Measurements from ENCODE around the gene PTPN14. TPM values are rescaled to one million over a fixed set of nuclear protein-coding genes. Genes with fewer than 3 reads are reported as not detected.

PTPN14 gene
- total RNA-seq, 4 donors from 2014 or later = 42.8 to 63.8 (median 50.4) TPM

DNA sequence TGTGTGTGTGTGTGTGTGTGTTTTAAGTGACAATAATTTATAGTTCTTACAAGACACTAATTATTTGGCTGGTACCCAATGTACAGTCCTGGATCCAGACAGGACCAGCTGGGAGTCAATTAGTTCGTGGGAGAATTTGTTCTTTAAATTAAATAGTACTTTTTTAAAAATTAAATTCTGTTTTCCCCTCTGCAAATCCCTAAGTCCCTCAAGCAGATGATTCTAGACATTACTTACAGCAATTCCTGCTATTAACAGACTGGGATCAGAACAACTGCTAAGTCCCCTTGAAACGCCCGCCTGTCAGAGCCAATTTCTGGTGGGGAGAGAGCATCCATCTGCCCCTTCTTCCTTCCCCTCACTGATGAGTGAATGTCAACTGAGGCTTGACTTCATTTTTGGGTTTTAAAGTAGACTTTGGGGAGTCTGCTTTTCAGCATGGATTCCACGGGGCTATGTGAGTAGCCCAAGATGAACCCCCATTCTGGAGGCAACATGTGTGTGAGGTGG is 186.6 kb downstream of the PTPN14 start:
- Histone ChIP-seq H3K4me1 (peaks cover 40 to 57% of the 10 kb centered on the region in 2 donors), H3K4me3 (no peak overlapping the region), H3K27me3 (no peaks in the 10 kb centered on the region), H3K9me3 (no peaks in the 10 kb centered on the region), H3K36me3 (peaks cover 0 to 14% of the 10 kb centered on the region in 2 donors), H3K27ac (peak overlapping the region; percentile 87 to 97 (median 91))
- ATAC-seq = no peak
- in situ Hi-C loops (cut with MboI; ENCODE audit: low sequenced_read_pairs in 4 of 4) = no loop called here
- TF ChIP-seq, protein P1, sequence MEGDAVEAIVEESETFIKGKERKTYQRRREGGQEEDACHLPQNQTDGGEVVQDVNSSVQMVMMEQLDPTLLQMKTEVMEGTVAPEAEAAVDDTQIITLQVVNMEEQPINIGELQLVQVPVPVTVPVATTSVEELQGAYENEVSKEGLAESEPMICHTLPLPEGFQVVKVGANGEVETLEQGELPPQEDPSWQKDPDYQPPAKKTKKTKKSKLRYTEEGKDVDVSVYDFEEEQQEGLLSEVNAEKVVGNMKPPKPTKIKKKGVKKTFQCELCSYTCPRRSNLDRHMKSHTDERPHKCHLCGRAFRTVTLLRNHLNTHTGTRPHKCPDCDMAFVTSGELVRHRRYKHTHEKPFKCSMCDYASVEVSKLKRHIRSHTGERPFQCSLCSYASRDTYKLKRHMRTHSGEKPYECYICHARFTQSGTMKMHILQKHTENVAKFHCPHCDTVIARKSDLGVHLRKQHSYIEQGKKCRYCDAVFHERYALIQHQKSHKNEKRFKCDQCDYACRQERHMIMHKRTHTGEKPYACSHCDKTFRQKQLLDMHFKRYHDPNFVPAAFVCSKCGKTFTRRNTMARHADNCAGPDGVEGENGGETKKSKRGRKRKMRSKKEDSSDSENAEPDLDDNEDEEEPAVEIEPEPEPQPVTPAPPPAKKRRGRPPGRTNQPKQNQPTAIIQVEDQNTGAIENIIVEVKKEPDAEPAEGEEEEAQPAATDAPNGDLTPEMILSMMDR (IDR thresholded peaks at IDR 0.05 in 4 of 5, conservative IDR thresholded peaks at IDR 0.05 in 1 of 5) = no peak
- TF ChIP-seq POLR2A (IDR thresholded peaks at IDR 0.05) = no peak
- intact Hi-C loops (cut with DNase I; ENCODE audit: low total_unique reads) = loop anchor here (5.0 kb wide), 1 partner anchor 72 kb away; no protein-coding TSS in a partner anchor
- no peak for DNase-seq

DNA sequence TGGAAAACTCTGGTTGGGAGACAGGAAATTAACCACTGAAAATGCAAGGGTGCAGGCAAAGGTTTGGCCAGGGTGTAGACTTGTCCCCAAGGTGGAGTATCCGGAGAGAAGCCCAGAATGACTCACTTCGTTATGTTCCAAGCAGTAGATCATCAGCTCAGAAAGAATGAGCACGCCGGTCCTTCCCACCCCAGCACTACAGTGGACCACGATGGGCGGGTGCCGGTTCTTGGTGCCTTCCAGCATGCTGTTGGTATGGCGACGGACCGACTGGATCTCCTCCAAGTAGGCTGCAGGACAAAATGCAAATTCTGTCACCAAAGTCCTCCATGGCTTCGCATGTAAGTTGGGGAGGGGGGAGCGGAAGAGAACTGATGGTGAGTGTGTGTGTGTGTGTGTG is 187.0 kb downstream of the PTPN14 start:
- intact Hi-C loops (cut with DNase I; ENCODE audit: low total_unique reads) = loop anchor here (5.0 kb wide), 1 partner anchor 73 kb away; no protein-coding TSS in a partner anchor
- H3K9me3 ChIP-seq = no peaks in the 10 kb centered on the region
- peaks cover 0 to 14% of the 10 kb centered on the region in 2 donors for H3K36me3 ChIP-seq
- in situ Hi-C loops (cut with MboI; ENCODE audit: low sequenced_read_pairs in 4 of 4) = no loop called here
- peak in 1 of 2 donors; percentile 22 for ATAC-seq
- TF ChIP-seq, protein P1 (IDR thresholded peaks at IDR 0.05 in 4 of 5, conservative IDR thresholded peaks at IDR 0.05 in 1 of 5) = no peak
- no peak for TF ChIP-seq POLR2A (IDR thresholded peaks at IDR 0.05)
- DNase-seq = peak; percentile 23 to 46
- H3K27ac ChIP-seq = peak overlapping the region; percentile 87 to 97 (median 91)
- H3K27me3 ChIP-seq = no peaks in the 10 kb centered on the region
- H3K4me3 ChIP-seq = no peak overlapping the region
- peaks cover 40 to 57% of the 10 kb centered on the region in 2 donors for H3K4me1 ChIP-seq

DNA sequence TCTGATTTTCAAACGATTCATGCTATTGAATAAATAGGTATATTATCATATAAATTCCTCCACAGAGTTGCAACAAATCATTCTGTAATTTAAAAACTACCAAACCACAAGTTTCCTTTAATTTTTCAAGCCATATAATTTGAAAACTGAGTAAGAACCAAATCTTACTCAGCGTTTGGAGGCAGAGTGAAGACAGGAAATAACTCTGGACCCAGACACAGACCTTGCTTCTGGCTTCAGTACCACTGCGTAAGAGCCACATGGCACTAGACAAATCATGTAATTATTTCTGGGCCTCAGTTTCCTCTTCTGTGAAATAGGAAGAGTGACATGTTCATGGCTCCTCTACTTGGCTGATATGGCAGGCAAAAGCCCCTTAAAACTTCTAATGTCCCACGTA is 188.0 kb downstream of the PTPN14 start:
- in situ Hi-C loops (cut with MboI; ENCODE audit: low sequenced_read_pairs in 4 of 4) = no loop called here
- H3K4me1 ChIP-seq = peaks cover 40 to 57% of the 10 kb centered on the region in 2 donors
- no peak overlapping the region for H3K4me3 ChIP-seq
- H3K9me3 ChIP-seq = no peaks in the 10 kb centered on the region
- H3K27me3 ChIP-seq = no peaks in the 10 kb centered on the region
- H3K27ac ChIP-seq = peak overlapping the region; percentile 87 to 97 (median 91)
- TF ChIP-seq, protein P1 (IDR thresholded peaks at IDR 0.05 in 4 of 5, conservative IDR thresholded peaks at IDR 0.05 in 1 of 5) = no peak
- no peak for TF ChIP-seq POLR2A (IDR thresholded peaks at IDR 0.05)
- ATAC-seq (no peak), DNase-seq (no peak)
- peaks cover 0 to 9% of the 10 kb centered on the region in 2 donors for H3K36me3 ChIP-seq
- intact Hi-C loops (cut with DNase I; ENCODE audit: low total_unique reads) = loop anchor here (5.0 kb wide), 1 partner anchor 74 kb away; no protein-coding TSS in a partner anchor

DNA sequence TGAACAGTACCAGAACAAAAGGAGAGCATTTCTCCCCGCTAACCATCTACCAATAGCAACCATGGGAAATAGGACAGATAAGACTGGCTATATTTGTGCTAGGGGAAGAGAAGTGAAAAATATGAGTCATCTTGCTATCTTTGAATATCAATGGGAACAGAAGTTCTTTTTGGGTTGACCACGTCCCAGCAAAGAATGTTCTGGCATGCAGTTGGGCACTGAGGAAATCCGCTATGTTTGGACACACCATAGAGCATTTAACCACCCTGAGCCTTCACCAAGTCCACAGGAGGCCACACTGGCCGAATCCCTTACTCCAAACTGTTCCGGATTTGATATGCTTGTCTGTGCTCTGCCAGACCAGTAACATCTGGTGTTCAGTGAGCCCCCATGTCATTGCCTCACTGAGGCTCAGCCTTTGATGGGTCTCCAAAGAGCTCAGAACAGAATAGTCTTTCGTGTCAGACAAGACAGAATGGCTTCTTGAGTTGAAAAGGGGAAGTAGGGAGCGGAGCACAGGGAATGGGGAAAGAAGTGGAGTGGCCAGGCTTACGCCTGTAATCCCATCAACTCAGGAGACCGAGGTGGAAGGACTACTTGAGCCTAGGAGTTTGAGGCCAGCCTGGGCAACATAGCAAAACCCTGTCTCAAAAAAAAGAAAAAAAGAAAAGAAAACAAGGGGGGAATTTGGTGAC is 189.1 kb downstream of the PTPN14 start:
- Histone ChIP-seq H3K4me3 (peak overlapping the region in 2 of 4 donors; percentile 3 to 8), H3K4me1 (peaks cover 40 to 57% of the 10 kb centered on the region in 2 donors), H3K9me3 (no peaks in the 10 kb centered on the region), H3K27ac (peak overlapping the region; percentile 87 to 97 (median 91)), H3K36me3 (peaks cover 0 to 14% of the 10 kb centered on the region in 2 donors), H3K27me3 (no peaks in the 10 kb centered on the region)
- in situ Hi-C loops (cut with MboI; ENCODE audit: low sequenced_read_pairs in 4 of 4) = no loop called here
- TF ChIP-seq, protein P1 (IDR thresholded peaks at IDR 0.05 in 4 of 5, conservative IDR thresholded peaks at IDR 0.05 in 1 of 5) = no peak
- peak; percentile 24 to 40 for TF ChIP-seq POLR2A (IDR thresholded peaks at IDR 0.05)
- ATAC-seq (peak; percentile 92 to 96), DNase-seq (peak; percentile 81 to 90)
- intact Hi-C loops (cut with DNase I; ENCODE audit: low total_unique reads) = loop anchor here (1.0 to 5.0 kb wide), 2 partner anchors 75 to 189 kb away; partner anchors contain the start of gene PTPN14
